Neural progenitor cell (in vitro differentiated cells): ENCODE results near the gene TMEM126A.

Experiments used
- EZH2 ChIP-seq: fragments of 200-600 bp; sonication (generic); IDR thresholded peaks from 2 replicates; pipeline ENCODE4 v1.6.1; 2017; ENCODE audit warnings: antibody characterized with exemption, mild to moderate bottlenecking, moderate library complexity
- EZH2phosphoT487 ChIP-seq: fragments of 200-600 bp; sonication (generic); IDR thresholded peaks from 2 replicates; pipeline ENCODE4 v1.6.1; 2017; ENCODE audit warnings: antibody characterized with exemption
- TF ChIP-seq, protein P1 (sequence below): fragments of 200-600 bp; sonication (generic); IDR thresholded peaks from 2 replicates; pipeline ENCODE4 v1.5.1; 2017; ENCODE audit warnings: antibody characterized with exemption, mild to moderate bottlenecking

DNA sequence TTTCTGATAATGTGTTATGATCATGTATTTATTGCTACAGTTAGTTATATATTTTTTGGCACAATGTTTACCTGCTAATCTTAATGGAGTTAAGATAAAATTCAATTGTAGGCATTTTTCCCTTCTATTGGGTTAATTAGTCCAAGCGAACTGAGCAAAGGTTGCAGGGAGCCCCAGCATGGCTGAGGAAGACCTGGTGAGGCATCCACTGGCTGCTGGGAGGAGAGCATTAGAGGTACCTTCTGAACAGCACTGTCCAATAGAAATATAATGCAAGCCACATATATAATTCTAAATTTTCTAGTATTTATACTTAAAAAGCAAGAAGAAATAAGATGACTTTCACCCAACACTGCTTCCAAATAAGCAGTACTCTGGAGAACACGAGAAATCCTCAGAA lies 689 bp upstream of the TMEM126A start:
- TF ChIP-seq, protein P1, sequence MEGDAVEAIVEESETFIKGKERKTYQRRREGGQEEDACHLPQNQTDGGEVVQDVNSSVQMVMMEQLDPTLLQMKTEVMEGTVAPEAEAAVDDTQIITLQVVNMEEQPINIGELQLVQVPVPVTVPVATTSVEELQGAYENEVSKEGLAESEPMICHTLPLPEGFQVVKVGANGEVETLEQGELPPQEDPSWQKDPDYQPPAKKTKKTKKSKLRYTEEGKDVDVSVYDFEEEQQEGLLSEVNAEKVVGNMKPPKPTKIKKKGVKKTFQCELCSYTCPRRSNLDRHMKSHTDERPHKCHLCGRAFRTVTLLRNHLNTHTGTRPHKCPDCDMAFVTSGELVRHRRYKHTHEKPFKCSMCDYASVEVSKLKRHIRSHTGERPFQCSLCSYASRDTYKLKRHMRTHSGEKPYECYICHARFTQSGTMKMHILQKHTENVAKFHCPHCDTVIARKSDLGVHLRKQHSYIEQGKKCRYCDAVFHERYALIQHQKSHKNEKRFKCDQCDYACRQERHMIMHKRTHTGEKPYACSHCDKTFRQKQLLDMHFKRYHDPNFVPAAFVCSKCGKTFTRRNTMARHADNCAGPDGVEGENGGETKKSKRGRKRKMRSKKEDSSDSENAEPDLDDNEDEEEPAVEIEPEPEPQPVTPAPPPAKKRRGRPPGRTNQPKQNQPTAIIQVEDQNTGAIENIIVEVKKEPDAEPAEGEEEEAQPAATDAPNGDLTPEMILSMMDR, result no peak
- TF ChIP-seq EZH2 (no peak), EZH2phosphoT487 (no peak)
